Fibroblast of villous mesenchyme (primary cell): ENCODE data around the gene BANF2. TPM values are rescaled to one million over a fixed set of nuclear protein-coding genes. Genes with fewer than 3 reads are reported as not detected.

Source experiments
- DNase-seq: peaks from one replicate; pipeline ENCODE4 v3.0.0-alpha.2; 2010; ENCODE audit warnings: low read depth
- H3K4me3 ChIP-seq: 2 replicates; pipeline ENCODE4 v1.5.1; 2011; ENCODE audit warnings: low read depth, mild to moderate bottlenecking, low read length
- CTCF ChIP-seq: IDR thresholded peaks from 2 replicates; pipeline ENCODE4 v1.5.1; 2012; ENCODE audit warnings: low read depth, mild to moderate bottlenecking, low read length; ENCODE audit not compliant: insufficient read depth
- total RNA-seq: library from RNA; depleted of rRNA; stranded (reverse); fragments of >200 nt; gene quantifications from 2 replicates; pipeline ENCODE4 v1.2.3, GENCODE V29; 2012

Gene BANF2
- total RNA-seq, 1 donor, result not detected

- no peak for DNase-seq
- TF ChIP-seq CTCF, result no peak
- no peak overlapping the region for H3K4me3 ChIP-seq
Measured at GRCh38 chr20:17659801-17660200, 40.0 kb upstream of the BANF2 start.

- no peak overlapping the region for H3K4me3 ChIP-seq
- TF ChIP-seq CTCF, result no peak
- DNase-seq, result no peak
Measured at GRCh38 chr20:17660667-17661066, 39.1 kb upstream of the BANF2 start.

GRCh38 chr20:17661121-17661744 lies 38.5 kb upstream of the BANF2 start:
- DNase-seq, result no peak
- no peak overlapping the region for H3K4me3 ChIP-seq
- no peak for TF ChIP-seq CTCF

GRCh38 chr20:17662333-17663039 lies 37.3 kb upstream of the BANF2 start:
- TF ChIP-seq CTCF, result no peak
- no peak overlapping the region for H3K4me3 ChIP-seq
- DNase-seq, result peak; percentile 83

- H3K4me3 ChIP-seq, result no peak overlapping the region
- no peak for TF ChIP-seq CTCF
- no peak for DNase-seq
Measured at GRCh38 chr20:17663040-17663399, 36.7 kb upstream of the BANF2 start.

- peak; percentile 45 for DNase-seq
- no peak overlapping the region for H3K4me3 ChIP-seq
- no peak for TF ChIP-seq CTCF
Measured at GRCh38 chr20:17663486-17663885, 36.3 kb upstream of the BANF2 start.
